ENCODE results near the gene CAMK1D.

GRCh38 chr10:12431151-12432101 is 82.1 kb downstream of the CAMK1D start:
- TF ChIP-seq CTCF (IDR thresholded peaks at IDR 0.05 in 2 of 3, conservative IDR thresholded peaks at IDR 0.05 in 1 of 3; ENCODE audit: control insufficient read depth in 2 of 3, extremely low read depth in 1 of 3, insufficient read depth in 1 of 3, low read depth in 3 of 3, low read length in 3 of 3) = no peak
- TF ChIP-seq JUND (IDR thresholded peaks at IDR 0.05; ENCODE audit: low read depth, low read length) = no peak
- no peak for TF ChIP-seq RAD21 (IDR thresholded peaks at IDR 0.05; ENCODE audit: insufficient read depth, low read depth, low read length)
- TF ChIP-seq EGR1 (IDR thresholded peaks at IDR 0.05; ENCODE audit: borderline replicate concordance in 1 of 2, low read depth in 2 of 2, low read length in 2 of 2) = no peak
- no peak for TF ChIP-seq EZH2 (IDR thresholded peaks at IDR 0.05; ENCODE audit: borderline replicate concordance, control insufficient read depth, low read depth, low read length)
- no peak for TF ChIP-seq POLR2A (IDR thresholded peaks at IDR 0.05; ENCODE audit: low read depth, low read length)
- TF ChIP-seq POLR2AphosphoS5 (IDR thresholded peaks at IDR 0.05; ENCODE audit: low read length) = no peak
- TF ChIP-seq CEBPZ (IDR thresholded peaks at IDR 0.05; ENCODE audit: low read depth, low read length) = no peak
- TF ChIP-seq SUZ12 (IDR thresholded peaks at IDR 0.05; ENCODE audit: unreplicated experiment) = no peak
- no peak for TF ChIP-seq PRDM15 (CRISPR knock-in tag; IDR thresholded peaks at IDR 0.05)
- no peak for TF ChIP-seq MEF2A (IDR thresholded peaks at IDR 0.05; ENCODE audit: insufficient read depth, low read depth, low read length)
- no peak for TF ChIP-seq MAX (IDR thresholded peaks at IDR 0.05; ENCODE audit: low read depth, low read length)
- TF ChIP-seq ATF3 (IDR thresholded peaks at IDR 0.05; ENCODE audit: borderline replicate concordance, extremely low read depth, low read depth, low read length) = no peak

All from GM12878 (cell line).